ENCODE results near the gene GRID1.

Gene GRID1

GRCh38 chr10:86007171-86007570 lies 359.4 kb downstream of the GRID1 start:
- no peak for DNase-seq

- DNase-seq, result no peak
Observed at GRCh38 chr10:86004337-86004736, 362.3 kb downstream of the GRID1 start.

GRCh38 chr10:86003201-86003621 lies 363.4 kb downstream of the GRID1 start:
- no peak for DNase-seq

GRCh38 chr10:86001521-86001920 lies 365.1 kb downstream of the GRID1 start:
- no peak for DNase-seq

- DNase-seq, result no peak
Observed at GRCh38 chr10:85997544-85997943, 369.1 kb downstream of the GRID1 start.

DNA sequence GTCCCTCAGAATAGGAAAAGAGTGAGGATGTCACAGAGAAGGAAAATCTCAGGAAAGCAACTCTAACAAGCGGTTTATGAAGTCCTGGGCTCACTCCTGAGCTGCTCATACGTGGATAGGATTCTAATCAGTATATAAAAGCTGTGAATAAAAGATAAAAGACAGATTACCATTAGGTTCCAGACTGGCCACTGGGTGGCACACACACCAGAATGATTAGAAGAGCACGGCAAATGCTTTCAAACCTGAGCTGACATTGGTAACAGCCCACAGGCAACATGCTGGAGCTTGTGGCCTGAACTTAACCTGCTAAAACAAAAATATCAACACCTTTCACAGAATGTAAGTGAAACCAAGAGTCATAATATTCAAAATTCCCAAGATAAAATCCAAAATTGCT lies 370.8 kb downstream of the GRID1 start:
- DNase-seq, result no peak

DNA sequence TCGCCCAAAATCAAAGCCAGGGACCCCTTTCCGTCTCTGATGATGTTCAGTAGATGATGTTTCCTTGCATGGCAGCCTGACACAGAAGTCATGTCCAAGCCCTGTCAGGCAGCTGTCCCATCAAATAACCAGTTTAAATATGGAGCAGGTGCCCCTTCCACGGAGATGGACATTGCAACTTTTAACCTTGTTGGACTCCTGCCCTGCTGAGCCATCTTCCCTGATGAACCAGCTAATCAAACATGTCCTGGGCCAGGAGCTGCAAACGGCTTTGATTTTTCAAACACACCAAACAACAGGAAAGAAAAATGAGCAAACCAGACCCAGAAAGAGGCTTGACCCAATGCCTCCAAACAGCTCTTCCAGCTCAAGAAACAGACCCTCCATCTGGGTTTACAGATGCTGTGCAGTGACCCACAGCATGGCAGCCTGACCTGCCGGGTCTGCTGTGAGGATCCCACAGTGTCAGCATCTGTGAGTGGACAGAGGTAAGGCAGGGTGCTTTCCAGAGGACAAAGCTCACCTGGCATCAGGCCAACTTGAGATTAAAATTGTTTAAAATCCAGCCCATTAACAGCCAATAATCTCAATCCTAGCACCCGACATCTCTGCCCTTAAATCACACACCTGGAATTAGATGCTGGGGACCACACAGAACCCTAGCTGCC lies 372.6 kb downstream of the GRID1 start:
- no peak for DNase-seq

GRCh38 chr10:85993140-85993539 lies 373.5 kb downstream of the GRID1 start:
- no peak for DNase-seq

DNA sequence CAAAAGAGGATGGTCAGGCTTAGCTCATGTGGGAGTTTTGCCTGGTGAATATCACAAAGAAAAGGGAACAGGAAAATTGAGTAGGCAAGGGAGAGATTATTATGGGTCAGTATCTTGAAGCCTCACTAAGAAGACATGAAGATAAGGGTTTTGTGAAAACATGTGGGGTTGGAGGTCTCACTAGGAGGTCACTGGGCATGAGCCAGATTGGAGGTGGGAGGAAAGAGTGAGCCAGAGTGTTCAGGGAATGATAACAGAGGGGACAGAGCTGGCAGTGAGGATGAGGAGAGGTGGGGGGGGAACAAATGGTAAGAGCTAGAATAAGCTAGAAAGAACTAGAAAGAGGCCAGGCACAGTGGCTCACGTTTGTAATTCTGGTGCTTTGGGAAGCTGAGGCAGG lies 374.3 kb downstream of the GRID1 start:
- DNase-seq, result no peak

GRCh38 chr10:85986777-85987176 lies 379.8 kb downstream of the GRID1 start:
- no peak for DNase-seq

DNA sequence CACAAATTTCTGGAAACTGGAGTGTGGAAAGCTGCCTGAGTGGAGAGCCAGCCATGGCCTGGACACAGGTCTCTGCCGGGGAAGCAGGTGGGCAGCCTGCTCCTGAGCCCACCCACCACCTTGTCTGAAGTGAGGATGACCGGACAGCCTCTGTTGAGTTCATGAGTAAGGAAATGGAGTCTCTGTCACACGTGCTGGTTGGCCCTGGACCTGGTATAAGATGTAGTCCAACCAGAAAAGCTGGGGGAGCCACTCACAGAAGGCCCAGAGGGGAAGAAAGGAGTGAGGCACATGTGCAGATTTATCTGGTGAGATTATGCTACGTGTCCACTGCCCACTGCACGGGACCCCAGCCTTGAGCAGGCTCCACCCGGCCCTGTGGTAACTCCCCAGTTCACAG lies 383.5 kb downstream of the GRID1 start:
- no peak for DNase-seq

- no peak for DNase-seq
Observed at GRCh38 chr10:85979598-85979997, 387.0 kb downstream of the GRID1 start.

GRCh38 chr10:85978566-85979358 lies 387.8 kb downstream of the GRID1 start:
- DNase-seq, result no peak

GRCh38 chr10:85977642-85978041 lies 389.0 kb downstream of the GRID1 start:
- no peak for DNase-seq

- DNase-seq, result no peak
Observed at GRCh38 chr10:85976267-85976793, 390.3 kb downstream of the GRID1 start.

- DNase-seq, result no peak
Observed at GRCh38 chr10:85971494-85971893, 395.1 kb downstream of the GRID1 start.

GRCh38 chr10:85967594-85967993 lies 399.0 kb downstream of the GRID1 start:
- no peak for DNase-seq

- no peak for DNase-seq
Observed at GRCh38 chr10:85961479-85962067, 405.0 kb downstream of the GRID1 start.

GRCh38 chr10:85961073-85961472 lies 405.5 kb downstream of the GRID1 start:
- no peak for DNase-seq

- no peak for DNase-seq
Observed at GRCh38 chr10:85959239-85959638, 407.4 kb downstream of the GRID1 start.

GRCh38 chr10:85950921-85951320 lies 415.7 kb downstream of the GRID1 start:
- DNase-seq, result no peak

DNA sequence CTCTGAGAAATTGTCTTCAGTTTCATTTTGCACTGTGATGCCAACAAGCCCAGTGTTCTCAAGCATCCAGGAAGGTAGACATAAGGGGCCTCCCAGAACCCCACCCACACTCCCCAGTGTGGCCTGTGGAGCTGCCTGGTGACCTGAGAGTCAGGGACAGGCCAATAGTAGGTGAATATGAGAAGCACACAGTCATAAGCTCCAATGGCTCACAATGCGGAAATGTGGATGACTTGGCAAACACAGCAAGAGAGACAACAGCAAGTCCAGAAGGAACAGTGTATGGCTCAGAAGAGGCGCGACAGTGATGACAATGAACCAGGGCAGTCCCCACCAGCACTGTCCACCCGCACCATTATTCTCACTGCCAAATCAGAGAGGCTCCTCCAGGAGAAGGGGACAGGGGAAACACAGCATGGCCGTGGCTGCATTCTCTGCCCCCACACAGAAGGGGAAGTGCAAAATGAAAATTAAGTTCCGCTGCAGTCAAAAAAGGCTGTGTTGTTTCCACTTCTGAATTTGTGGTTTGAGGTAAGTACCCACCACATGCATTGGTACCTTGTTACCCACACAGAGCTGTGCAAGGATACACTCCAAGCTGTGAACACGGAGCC lies 419.8 kb downstream of the GRID1 start:
- no peak for DNase-seq

DNA sequence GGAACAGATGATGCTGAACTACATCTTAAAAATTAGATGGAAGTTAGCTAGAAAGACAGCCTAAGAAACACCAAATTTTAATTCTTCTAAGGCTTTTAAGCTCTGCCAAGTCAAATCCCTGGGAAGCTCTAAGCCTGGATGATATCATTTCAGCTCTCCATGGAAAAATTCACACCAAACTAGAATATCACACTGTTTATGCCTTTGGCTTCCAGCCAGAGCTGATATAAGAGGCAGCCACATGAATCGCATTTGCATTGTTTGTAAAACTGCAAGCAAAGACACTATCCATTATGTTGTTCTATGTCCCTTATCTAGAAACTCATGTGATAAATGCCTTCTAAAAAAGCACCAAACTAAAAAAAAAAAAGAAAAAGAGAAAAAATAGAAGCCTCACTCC lies 430.4 kb downstream of the GRID1 start:
- DNase-seq, result no peak

DNA sequence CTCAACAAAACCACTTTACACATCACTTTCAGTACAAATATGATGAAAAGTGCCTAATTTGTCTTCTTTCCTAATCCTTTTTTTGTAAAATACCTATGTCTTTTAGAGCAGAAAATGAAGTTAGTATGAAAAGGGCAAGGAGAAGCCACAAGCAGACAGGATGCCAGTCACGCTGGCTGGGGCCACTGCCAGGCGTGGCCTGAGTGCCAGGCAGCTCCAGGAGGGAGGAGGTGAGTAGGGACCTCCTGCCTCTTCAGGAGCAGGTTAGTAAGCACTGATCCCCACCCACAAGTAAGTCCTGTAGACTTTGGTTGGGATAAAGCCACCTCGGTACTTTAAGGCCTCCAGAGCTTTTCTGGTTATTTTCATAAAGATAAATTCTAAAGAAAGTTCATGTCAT lies 432.0 kb downstream of the GRID1 start:
- DNase-seq, result no peak
